CD4-positive, alpha-beta T cell (primary cell): ENCODE results near the gene PTPA. TPM values are rescaled to one million over a fixed set of nuclear protein-coding genes. Genes with fewer than 3 reads are reported as not detected.

Experiments used
- ATAC-seq: fragments of 200-7000 bp; cut with Tn5 transposase; one replicate; pipeline ENCODE4 v1.10.0; 2022; ENCODE audit warnings: mild to moderate bottlenecking; ENCODE audit not compliant: poor library complexity
- CTCF ChIA-PET: fragments of 350-600 bp; sonication (Branson Sonifier 250); formaldehyde crosslinking; loops from one replicate; lab custom pipeline; 2021; ENCODE audit warnings: antibody characterized with exemption, inconsistent platforms; lab: Charles Lee
- POLR2A ChIA-PET: fragments of 350-600 bp; sonication (Branson Sonifier 250); formaldehyde crosslinking; loops from one replicate; lab custom pipeline; 2021; ENCODE audit warnings: antibody characterized with exemption, inconsistent platforms; lab: Charles Lee
- DNase-seq, 14 experiments: peaks; one replicate each; pipeline ENCODE4 v3.0.0-alpha.2; 2013 to 2020; ENCODE audit warnings: mixed read lengths in 2 of 14
- H3K27ac ChIP-seq, 2 donors: one replicate each; pipeline versions ENCODE4 v1.5.1 to v1.7.0; 2013; ENCODE audit warnings: low read length in 2 of 2, low read depth in 1 of 2, mild to moderate bottlenecking in 1 of 2
- H3K27me3 ChIP-seq, 2 experiments: 1 replicate in 1 of 2; 2 replicates in 1 of 2; pipeline versions ENCODE4 v1.6.1 to v1.7.0; 2013; ENCODE audit warnings: low read length in 2 of 2, control low read depth in 1 of 2, mild to moderate bottlenecking in 1 of 2, moderate library complexity in 1 of 2; ENCODE audit not compliant: insufficient read depth in 2 of 2, control insufficient read depth in 1 of 2
- H3K36me3 ChIP-seq: one replicate; pipeline ENCODE4 v1.6.1; 2013; ENCODE audit warnings: low read length, control low read depth; ENCODE audit not compliant: insufficient read depth
- H3K4me1 ChIP-seq: one replicate; pipeline ENCODE4 v1.6.1; 2013; ENCODE audit warnings: low read length, control low read depth; ENCODE audit not compliant: insufficient read depth
- H3K4me3 ChIP-seq: one replicate; pipeline ENCODE4 v1.5.1; 2013; ENCODE audit warnings: mild to moderate bottlenecking, low read length, moderate library complexity
- H3K9me3 ChIP-seq, 2 experiments: 1 replicate in 1 of 2; 2 replicates in 1 of 2; pipeline versions ENCODE4 v1.6.1 to v1.7.0; 2013; ENCODE audit warnings: low read length in 2 of 2, mild to moderate bottlenecking in 2 of 2, control low read depth in 1 of 2, moderate library complexity in 1 of 2; ENCODE audit not compliant: control insufficient read depth in 1 of 2, insufficient read depth in 1 of 2
- H3K27ac Mint-ChIP-seq: one replicate; pipeline ENCODE4 v1.8.0; 2020; ENCODE audit warnings: mixed read lengths
- H3K27me3 Mint-ChIP-seq: one replicate; pipeline ENCODE4 v1.8.0; 2021; ENCODE audit warnings: mixed read lengths
- H3K36me3 Mint-ChIP-seq: one replicate; pipeline ENCODE4 v1.8.0; 2021; ENCODE audit warnings: low read depth, mixed read lengths
- H3K4me1 Mint-ChIP-seq: one replicate; pipeline ENCODE4 v1.8.0; 2021; ENCODE audit warnings: low read depth, mixed read lengths
- H3K4me3 Mint-ChIP-seq: one replicate; pipeline ENCODE4 v1.8.0; 2020; ENCODE audit warnings: mild to moderate bottlenecking, mixed read lengths
- H3K9me3 Mint-ChIP-seq: one replicate; pipeline ENCODE4 v1.8.0; 2020; ENCODE audit warnings: mixed read lengths
- intact Hi-C, 2 experiments: fragments of 100-400 bp; cut with DNase I in 1 of 2; cut with micrococcal nuclease in 1 of 2; formaldehyde crosslinking; loops; one replicate each; pipeline versions ENCODE4 v1.15.1 to v1.9.0; 2023 to 2025; cut with DNase I, micrococcal nuclease
- total RNA-seq, 174 experiments: library from RNA in 2 of 174; stranded (reverse) in 2 of 174; gene quantifications; one replicate each; pipeline ENCODE4 v1.2.3 and lab custom pipeline; 2021 to 2026
- TF ChIP-seq, protein P1 (sequence below): fragments of 200-600 bp; IDR thresholded peaks from one replicate; pipeline ENCODE4 v1.8.0; 2022; ENCODE audit warnings: antibody characterized with exemption, mild to moderate bottlenecking

Gene PTPA
- total RNA-seq, 2 experiments from 2014 or later, result 21.6 to 23.3 TPM

- H3K27ac ChIP-seq, result no peak overlapping the region
- DNase-seq (no peak), ATAC-seq (no peak)
- POLR2A ChIA-PET, result no interaction called here
- Mint-ChIP-seq H3K36me3 (peaks cover 16% of the 10 kb centered on the region), H3K4me3 (no peak overlapping the region), H3K27me3 (no peaks in the 10 kb centered on the region), H3K9me3 (no peaks in the 10 kb centered on the region), H3K27ac (peak overlapping the region; percentile 3), H3K4me1 (no peaks in the 10 kb centered on the region)
- H3K9me3 ChIP-seq, result peaks cover 0 to 2% of the 10 kb centered on the region in 2 experiments
- CTCF ChIA-PET, result interaction anchor here (1.7 kb wide), 1 partner anchor 18 kb away, joined by 6 read pairs; no protein-coding TSS in a partner anchor
- H3K4me1 ChIP-seq, result no peaks in the 10 kb centered on the region
- H3K4me3 ChIP-seq, result no peak overlapping the region
- intact Hi-C loops, result no loop called here
- TF ChIP-seq, protein P1, sequence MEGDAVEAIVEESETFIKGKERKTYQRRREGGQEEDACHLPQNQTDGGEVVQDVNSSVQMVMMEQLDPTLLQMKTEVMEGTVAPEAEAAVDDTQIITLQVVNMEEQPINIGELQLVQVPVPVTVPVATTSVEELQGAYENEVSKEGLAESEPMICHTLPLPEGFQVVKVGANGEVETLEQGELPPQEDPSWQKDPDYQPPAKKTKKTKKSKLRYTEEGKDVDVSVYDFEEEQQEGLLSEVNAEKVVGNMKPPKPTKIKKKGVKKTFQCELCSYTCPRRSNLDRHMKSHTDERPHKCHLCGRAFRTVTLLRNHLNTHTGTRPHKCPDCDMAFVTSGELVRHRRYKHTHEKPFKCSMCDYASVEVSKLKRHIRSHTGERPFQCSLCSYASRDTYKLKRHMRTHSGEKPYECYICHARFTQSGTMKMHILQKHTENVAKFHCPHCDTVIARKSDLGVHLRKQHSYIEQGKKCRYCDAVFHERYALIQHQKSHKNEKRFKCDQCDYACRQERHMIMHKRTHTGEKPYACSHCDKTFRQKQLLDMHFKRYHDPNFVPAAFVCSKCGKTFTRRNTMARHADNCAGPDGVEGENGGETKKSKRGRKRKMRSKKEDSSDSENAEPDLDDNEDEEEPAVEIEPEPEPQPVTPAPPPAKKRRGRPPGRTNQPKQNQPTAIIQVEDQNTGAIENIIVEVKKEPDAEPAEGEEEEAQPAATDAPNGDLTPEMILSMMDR, result no peak
- no peaks in the 10 kb centered on the region for H3K27me3 ChIP-seq
- peaks cover 30% of the 10 kb centered on the region for H3K36me3 ChIP-seq
Measured at GRCh38 chr9:129150122-129150521, 38.9 kb downstream of the PTPA start.

- intact Hi-C loops, result no loop called here
- no peaks in the 10 kb centered on the region for H3K4me1 Mint-ChIP-seq
- peaks cover 16% of the 10 kb centered on the region for H3K36me3 Mint-ChIP-seq
- H3K4me3 Mint-ChIP-seq, result no peak overlapping the region
- Histone ChIP-seq H3K27me3 (no peaks in the 10 kb centered on the region), H3K36me3 (peaks cover 26% of the 10 kb centered on the region), H3K27ac (no peak overlapping the region), H3K4me3 (no peak overlapping the region), H3K9me3 (peaks cover 0 to 4% of the 10 kb centered on the region in 2 experiments), H3K4me1 (no peaks in the 10 kb centered on the region)
- no peak for ATAC-seq
- H3K9me3 Mint-ChIP-seq, result no peaks in the 10 kb centered on the region
- ChIA-PET CTCF (interaction anchor here (1.7 kb wide), 1 partner anchor 19 kb away, joined by 6 read pairs; no protein-coding TSS in a partner anchor), POLR2A (no interaction called here)
- no peaks in the 10 kb centered on the region for H3K27me3 Mint-ChIP-seq
- no peak for DNase-seq
- H3K27ac Mint-ChIP-seq, result no peak overlapping the region
- TF ChIP-seq, protein P1, result no peak
Measured at GRCh38 chr9:129150672-129151211, 39.5 kb downstream of the PTPA start.

- Histone ChIP-seq H3K27me3 (no peaks in the 10 kb centered on the region), H3K27ac (no peak overlapping the region), H3K9me3 (peaks cover 0 to 4% of the 10 kb centered on the region in 2 experiments), H3K4me1 (no peaks in the 10 kb centered on the region), H3K36me3 (peaks cover 26% of the 10 kb centered on the region), H3K4me3 (no peak overlapping the region)
- intact Hi-C loops, result no loop called here
- Mint-ChIP-seq H3K36me3 (peaks cover 12% of the 10 kb centered on the region), H3K27ac (no peak overlapping the region), H3K4me3 (no peak overlapping the region), H3K9me3 (no peaks in the 10 kb centered on the region), H3K27me3 (no peaks in the 10 kb centered on the region), H3K4me1 (no peaks in the 10 kb centered on the region)
- ChIA-PET POLR2A (no interaction called here), CTCF (no interaction called here)
- TF ChIP-seq, protein P1, result no peak
- ATAC-seq (no peak), DNase-seq (no peak)
Measured at GRCh38 chr9:129151469-129151868, 40.3 kb downstream of the PTPA start.
